AG04449 (cell line): ENCODE measurements around the gene SYNCRIP.

ENCODE experiments used
- CTCF ChIA-PET: fragments of 350-600 bp; formaldehyde crosslinking; extraction: SDS; loops from one replicate; lab custom pipeline; 2021; ENCODE audit warnings: antibody characterized with exemption; lab: Yijun Ruan, JAX
- POLR2A ChIA-PET: fragments of 400-600, 350-600 bp; formaldehyde crosslinking; extraction: SDS; loops from one replicate; lab custom pipeline; 2020; ENCODE audit warnings: antibody characterized with exemption, inconsistent platforms; lab: Yijun Ruan, JAX
- DNase-seq: peaks from one replicate; pipeline ENCODE4 v3.0.0-alpha.2; 2010; ENCODE audit warnings: low read depth, low spot score
- H3K4me3 ChIP-seq: 2 replicates; pipeline ENCODE4 v1.5.1; 2011; ENCODE audit warnings: low read depth, mild to moderate bottlenecking, control low read depth, low read length
- TF ChIP-seq, protein P1 (sequence below): IDR thresholded peaks from one replicate; pipeline ENCODE4 v1.5.1; 2011; ENCODE audit warnings: mild to moderate bottlenecking, moderate library complexity, low read length, control low read depth, inconsistent platforms; ENCODE audit not compliant: insufficient read depth; ENCODE audit errors: missing control alignments

SYNCRIP gene

DNA sequence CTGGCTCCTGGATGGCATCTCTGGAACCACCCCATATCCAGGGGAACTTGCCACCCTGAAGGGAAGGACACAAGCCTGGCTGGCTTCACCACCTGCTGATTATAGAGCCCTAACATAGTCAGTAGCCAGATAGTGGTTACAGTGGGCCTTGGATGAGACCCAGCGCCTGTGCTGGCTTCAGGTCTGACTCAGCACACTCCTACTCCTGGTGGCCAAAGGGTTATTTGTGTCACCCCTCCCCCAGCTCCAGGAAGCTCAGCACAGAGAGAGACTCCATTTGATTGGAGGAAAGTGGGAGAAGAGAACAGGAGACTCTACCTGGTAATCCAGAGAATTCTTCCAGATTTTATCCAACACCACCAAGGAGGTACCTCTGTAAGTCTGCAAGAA is 61.8 kb downstream of the SYNCRIP start:
- DNase-seq = no peak
- POLR2A ChIA-PET = interaction anchor here (0.8 kb wide), 1 partner anchor 98 kb away, joined by 3 read pairs; no protein-coding TSS in a partner anchor
- H3K4me3 ChIP-seq = no peak overlapping the region
- CTCF ChIA-PET = interaction anchor here (1.1 kb wide), 1 partner anchor 12 kb away, joined by 3 read pairs; the partner anchor contains the start of gene SNX14
- TF ChIP-seq, protein P1, sequence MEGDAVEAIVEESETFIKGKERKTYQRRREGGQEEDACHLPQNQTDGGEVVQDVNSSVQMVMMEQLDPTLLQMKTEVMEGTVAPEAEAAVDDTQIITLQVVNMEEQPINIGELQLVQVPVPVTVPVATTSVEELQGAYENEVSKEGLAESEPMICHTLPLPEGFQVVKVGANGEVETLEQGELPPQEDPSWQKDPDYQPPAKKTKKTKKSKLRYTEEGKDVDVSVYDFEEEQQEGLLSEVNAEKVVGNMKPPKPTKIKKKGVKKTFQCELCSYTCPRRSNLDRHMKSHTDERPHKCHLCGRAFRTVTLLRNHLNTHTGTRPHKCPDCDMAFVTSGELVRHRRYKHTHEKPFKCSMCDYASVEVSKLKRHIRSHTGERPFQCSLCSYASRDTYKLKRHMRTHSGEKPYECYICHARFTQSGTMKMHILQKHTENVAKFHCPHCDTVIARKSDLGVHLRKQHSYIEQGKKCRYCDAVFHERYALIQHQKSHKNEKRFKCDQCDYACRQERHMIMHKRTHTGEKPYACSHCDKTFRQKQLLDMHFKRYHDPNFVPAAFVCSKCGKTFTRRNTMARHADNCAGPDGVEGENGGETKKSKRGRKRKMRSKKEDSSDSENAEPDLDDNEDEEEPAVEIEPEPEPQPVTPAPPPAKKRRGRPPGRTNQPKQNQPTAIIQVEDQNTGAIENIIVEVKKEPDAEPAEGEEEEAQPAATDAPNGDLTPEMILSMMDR = no peak

DNA sequence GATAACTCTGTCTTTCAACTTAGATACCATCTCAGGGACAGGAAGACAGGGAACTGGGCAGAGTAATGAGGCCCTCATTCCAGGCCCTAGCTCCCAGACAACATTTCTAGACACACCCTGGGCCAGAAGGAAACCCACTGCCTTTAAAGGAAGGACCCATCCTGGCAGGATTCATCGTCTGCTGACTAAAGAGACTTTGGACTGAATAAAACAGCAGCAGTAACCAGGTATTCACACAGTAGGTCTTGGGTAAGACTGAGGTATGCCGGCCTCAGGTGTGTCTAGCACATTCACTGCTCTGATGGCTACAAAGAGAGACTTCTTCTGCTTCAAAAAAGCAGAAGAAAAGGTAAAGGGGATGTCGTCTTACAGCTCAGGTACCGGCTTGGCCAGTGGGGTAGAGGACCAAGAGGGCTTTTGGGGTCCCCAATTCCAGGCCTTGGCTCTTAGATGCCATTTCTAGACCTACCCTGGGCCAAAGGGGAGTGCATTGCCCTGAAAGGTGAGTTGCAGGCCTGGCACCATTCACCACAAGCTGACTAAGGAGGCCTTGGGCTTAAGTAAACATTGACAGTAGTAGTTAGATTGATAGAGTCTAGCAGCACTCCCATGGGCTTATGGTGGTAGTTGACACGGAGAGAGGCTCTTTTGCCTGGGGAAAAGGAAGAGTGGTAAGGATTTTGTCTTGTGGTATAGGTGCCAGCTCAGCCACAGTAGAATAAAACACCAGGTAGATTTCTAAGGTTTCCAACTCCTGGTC is 62.4 kb downstream of the SYNCRIP start:
- DNase-seq = no peak
- ChIA-PET CTCF (no interaction called here), POLR2A (interaction anchor here (0.8 kb wide), 1 partner anchor 98 kb away, joined by 3 read pairs; no protein-coding TSS in a partner anchor)
- TF ChIP-seq, protein P1 = no peak
- H3K4me3 ChIP-seq = no peak overlapping the region

DNA sequence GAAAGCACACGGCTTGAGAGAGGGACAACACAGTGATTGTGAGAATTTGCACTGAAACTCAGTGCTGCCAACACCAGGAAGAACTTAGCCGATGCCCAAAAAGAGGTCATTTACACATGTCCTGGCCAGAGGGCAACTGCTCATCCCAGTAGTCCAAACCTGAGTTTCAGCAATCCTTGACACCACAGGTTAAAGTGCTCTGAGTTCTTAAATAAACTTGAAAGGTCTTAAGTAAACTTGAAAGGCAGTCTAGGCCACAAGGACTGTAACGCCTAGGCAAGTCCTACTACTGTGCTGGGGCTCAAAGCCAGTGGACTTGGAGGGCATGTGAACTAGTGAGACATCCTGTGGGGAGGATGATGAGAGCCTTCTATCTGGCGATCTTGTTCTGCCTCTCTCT is 63.1 kb downstream of the SYNCRIP start:
- ChIA-PET POLR2A (no interaction called here), CTCF (no interaction called here)
- no peak for DNase-seq
- TF ChIP-seq, protein P1 = no peak
- no peak overlapping the region for H3K4me3 ChIP-seq

DNA sequence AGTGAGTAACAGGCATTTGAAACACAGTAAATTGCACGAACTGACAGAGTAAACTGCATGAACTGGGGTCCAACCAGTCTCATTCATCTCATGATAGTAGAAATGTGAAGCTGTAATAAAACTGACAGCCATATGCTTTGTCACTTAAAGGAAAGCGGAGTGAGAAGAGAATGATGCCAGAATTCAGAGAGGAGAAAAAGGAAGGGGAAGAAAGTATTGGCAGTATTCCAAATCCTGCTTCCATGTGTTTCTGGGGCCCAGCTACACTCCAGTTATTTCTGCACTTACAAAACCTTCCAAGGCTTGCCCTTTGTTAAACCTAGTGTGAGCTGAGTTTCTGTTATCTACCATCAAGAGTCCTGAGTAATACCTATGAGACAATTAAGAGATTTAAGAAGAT is 66.2 kb downstream of the SYNCRIP start:
- TF ChIP-seq, protein P1 = no peak
- ChIA-PET POLR2A (no interaction called here), CTCF (no interaction called here)

DNA sequence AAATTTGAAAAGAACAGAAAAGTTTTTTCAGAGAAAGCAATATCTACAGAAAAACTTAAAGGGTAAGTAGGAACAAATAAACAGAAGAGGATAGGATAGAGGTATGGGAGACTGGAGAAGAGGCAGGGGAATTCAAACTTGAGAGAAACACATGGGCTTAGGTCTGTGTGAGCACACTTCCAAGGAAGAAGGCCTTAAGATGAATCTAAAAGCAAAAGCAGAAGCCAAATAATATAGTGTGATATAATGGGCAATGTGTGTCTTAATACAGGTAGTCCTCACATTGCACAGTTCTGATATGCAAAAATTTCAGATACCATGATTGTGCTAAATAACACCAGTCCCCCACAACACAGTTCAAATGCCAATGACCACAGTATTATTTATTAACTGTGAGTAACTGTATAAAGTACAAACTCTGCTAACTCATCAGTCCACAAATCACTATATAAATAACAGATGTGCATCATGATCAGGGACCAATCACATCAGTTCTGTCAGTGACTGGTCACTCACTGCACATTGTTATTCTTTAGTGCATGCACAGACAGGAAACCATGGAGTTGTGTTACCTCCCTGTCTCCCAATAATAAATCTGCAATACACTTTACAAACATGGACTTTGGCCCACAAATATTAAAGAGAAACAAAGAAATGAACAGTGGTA is 67.6 kb downstream of the SYNCRIP start:
- H3K4me3 ChIP-seq = no peak overlapping the region
- POLR2A ChIA-PET = no interaction called here
- no peak for DNase-seq
- TF ChIP-seq, protein P1 = no peak
- CTCF ChIA-PET = no interaction called here

More for the DNA sequence above, 66.2 kb downstream of the SYNCRIP start:
- DNase-seq = no peak
- H3K4me3 ChIP-seq = no peak overlapping the region

DNA sequence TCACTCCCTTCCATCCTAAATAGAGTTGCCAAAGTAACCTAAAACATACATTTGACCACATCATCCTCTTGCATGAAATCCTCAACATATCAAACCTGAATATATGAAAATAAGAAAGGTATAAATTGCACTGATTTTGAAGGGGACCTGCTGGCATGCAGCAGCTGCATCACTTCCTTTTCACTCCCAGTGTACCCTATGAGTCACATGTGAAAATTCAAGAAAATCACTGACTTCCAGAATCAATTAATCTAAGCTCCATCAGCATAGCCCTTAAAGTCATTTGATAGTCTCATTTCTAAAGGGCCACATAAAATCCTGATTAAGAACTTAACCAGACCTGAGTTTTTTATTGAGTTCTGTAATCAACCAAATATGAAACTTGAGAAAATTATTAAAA is 73.4 kb downstream of the SYNCRIP start:
- no peak for DNase-seq
- POLR2A ChIA-PET = interaction anchor here (1.1 kb wide), 1 partner anchor 109 kb away, joined by 3 read pairs; no protein-coding TSS in a partner anchor
- CTCF ChIA-PET = interaction anchor here (1.4 to 2.2 kb wide), 2 partner anchors 33 to 215 kb away, joined by 4 to 6 read pairs; no protein-coding TSS in a partner anchor
- H3K4me3 ChIP-seq = no peak overlapping the region
- TF ChIP-seq, protein P1 = no peak
